Activated CD8-positive, alpha-beta T cell treated with anti-CD3 and anti-CD28 coated beads for 36 hours (primary cell): ENCODE measurements around the gene PRKN. TPM values are rescaled to one million over a fixed set of nuclear protein-coding genes. Genes with fewer than 3 reads are reported as not detected.

Source experiments
- ATAC-seq: fragments of 200-7000 bp; cut with Tn5 transposase; one replicate; pipeline ENCODE4 v1.10.0; 2021; ENCODE audit warnings: mild to moderate bottlenecking, moderate library complexity
- CTCF ChIA-PET: fragments of 350-600 bp; sonication (Branson Sonifier 250); formaldehyde crosslinking; loops from one replicate; lab custom pipeline; 2021; ENCODE audit warnings: antibody characterized with exemption; lab: Charles Lee
- POLR2A ChIA-PET: fragments of 350-600 bp; sonication (Branson Sonifier 250); formaldehyde crosslinking; loops from one replicate; lab custom pipeline; 2021; ENCODE audit warnings: antibody characterized with exemption; lab: Charles Lee
- DNase-seq: peaks from one replicate; pipeline ENCODE4 v3.0.0-alpha.2; 2020
- H3K27ac Mint-ChIP-seq: one replicate; pipeline ENCODE4 v1.8.0; 2021; ENCODE audit warnings: mild to moderate bottlenecking, mixed read lengths
- H3K27me3 Mint-ChIP-seq: one replicate; pipeline ENCODE4 v1.8.0; 2021; ENCODE audit warnings: mixed read lengths
- H3K36me3 Mint-ChIP-seq: one replicate; pipeline ENCODE4 v1.8.0; 2021; ENCODE audit warnings: low read depth, mixed read lengths
- H3K4me1 Mint-ChIP-seq: one replicate; pipeline ENCODE4 v1.8.0; 2021; ENCODE audit warnings: low read depth, mixed read lengths
- H3K4me3 Mint-ChIP-seq: one replicate; pipeline ENCODE4 v1.8.0; 2021; ENCODE audit warnings: mild to moderate bottlenecking, moderate library complexity, mixed read lengths
- H3K9me3 Mint-ChIP-seq: one replicate; pipeline ENCODE4 v1.8.0; 2021; ENCODE audit warnings: mixed read lengths
- intact Hi-C: fragments of 100-400 bp; cut with micrococcal nuclease; formaldehyde crosslinking; loops from one replicate; pipeline ENCODE4 v1.10.0; 2022
- total RNA-seq, 2 experiments: library from RNA; stranded (reverse); gene quantifications; one replicate each; pipeline ENCODE4 v1.2.3, GENCODE V29; 2021
- TF ChIP-seq, protein P1 (sequence below): fragments of 200-600 bp; IDR thresholded peaks from one replicate; pipeline ENCODE4 v1.8.0; 2022; ENCODE audit warnings: antibody characterized with exemption, mild to moderate bottlenecking

The PRKN gene
- total RNA-seq = 1 to 10 TPM; 1.2 to 1.4 TPM

DNA sequence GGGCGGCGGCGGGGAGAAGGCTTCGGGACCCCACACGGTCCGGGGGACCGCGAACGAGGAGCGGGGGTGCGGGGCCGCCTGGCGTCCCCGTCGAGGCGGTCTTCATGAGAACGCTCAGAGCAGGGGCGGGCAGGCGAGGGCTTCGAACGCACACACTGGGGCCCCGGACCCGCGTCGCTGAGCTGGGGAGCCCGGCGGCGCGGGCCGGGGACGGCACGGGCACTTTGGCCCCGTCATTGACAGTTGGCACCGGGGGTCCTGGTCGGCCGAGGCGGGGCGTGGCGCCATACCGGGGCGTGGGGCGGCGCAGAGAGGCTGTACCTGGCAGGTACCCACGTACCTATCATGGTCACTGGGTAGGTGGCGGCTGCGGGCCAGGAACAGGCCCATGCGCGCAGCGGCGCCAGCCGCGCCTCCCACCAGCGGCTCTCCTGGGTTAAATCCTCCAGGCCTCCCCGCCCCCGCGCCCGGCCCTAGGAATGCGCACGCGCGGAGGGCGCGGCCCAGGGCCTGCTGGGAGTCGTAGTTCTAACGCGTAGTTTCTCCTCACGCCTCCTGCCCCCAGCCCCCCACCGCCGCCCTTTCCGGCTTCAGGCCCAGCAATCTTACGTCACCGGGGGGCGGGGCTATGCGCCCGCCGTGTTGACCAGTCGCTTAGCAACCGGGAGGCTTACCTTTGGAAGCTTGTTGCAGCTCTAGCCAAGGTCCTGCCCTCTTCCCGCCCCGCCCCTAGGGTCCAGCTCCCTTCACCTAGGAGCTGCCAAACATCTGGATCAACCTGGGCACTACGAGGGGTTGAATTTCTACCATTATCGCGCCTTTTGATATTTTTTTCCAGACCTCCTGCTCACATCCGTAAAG is at the start of gene PRKN, which contains the start of gene PACRG:
Gene PRKN, minus strand, starts transcription at position 445 of the 861 bp plus-strand sequence.
Gene PACRG, plus strand, starts transcription at position 653 of the 861 bp plus-strand sequence.
- ChIA-PET POLR2A (no interaction called here), CTCF (no interaction called here)
- peak; percentile 98 for ATAC-seq
- Mint-ChIP-seq H3K9me3 (no peaks in the 10 kb centered on the region), H3K36me3 (no peaks in the 10 kb centered on the region), H3K27ac (peak within 1 kb of the TSS; percentile 89), H3K4me3 (peak within 1 kb of the TSS; percentile 86), H3K4me1 (peaks cover 12% of the 10 kb centered on the region), H3K27me3 (no peaks in the 10 kb centered on the region)
- TF ChIP-seq, protein P1, sequence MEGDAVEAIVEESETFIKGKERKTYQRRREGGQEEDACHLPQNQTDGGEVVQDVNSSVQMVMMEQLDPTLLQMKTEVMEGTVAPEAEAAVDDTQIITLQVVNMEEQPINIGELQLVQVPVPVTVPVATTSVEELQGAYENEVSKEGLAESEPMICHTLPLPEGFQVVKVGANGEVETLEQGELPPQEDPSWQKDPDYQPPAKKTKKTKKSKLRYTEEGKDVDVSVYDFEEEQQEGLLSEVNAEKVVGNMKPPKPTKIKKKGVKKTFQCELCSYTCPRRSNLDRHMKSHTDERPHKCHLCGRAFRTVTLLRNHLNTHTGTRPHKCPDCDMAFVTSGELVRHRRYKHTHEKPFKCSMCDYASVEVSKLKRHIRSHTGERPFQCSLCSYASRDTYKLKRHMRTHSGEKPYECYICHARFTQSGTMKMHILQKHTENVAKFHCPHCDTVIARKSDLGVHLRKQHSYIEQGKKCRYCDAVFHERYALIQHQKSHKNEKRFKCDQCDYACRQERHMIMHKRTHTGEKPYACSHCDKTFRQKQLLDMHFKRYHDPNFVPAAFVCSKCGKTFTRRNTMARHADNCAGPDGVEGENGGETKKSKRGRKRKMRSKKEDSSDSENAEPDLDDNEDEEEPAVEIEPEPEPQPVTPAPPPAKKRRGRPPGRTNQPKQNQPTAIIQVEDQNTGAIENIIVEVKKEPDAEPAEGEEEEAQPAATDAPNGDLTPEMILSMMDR = no peak
- DNase-seq = peak; percentile 98
- intact Hi-C loops = no loop called here

DNA sequence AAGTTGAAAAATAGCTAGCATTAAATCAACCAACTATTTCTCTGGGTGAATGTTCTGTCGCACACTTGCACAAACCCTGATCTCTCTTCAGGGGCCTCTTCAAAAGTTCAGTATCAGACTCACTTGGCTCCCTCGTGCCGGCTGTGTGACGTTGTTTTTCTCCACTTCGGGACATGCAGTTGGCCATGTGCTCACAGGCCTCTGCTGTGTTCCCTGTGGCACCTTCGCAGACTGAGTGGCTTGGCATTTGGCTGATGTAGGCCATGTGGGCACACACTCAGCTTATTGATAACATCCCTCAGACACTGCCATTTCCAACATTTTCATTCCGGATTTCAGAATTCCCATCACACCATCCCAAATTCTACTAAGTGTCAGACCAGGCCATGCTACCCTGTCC is 49.5 kb upstream of the PRKN start:
- peaks cover 3% of the 10 kb centered on the region for H3K36me3 Mint-ChIP-seq
- DNase-seq = no peak
- no peaks in the 10 kb centered on the region for H3K27me3 Mint-ChIP-seq
- CTCF ChIA-PET = no interaction called here
- ATAC-seq = no peak
- POLR2A ChIA-PET = no interaction called here
- no peaks in the 10 kb centered on the region for H3K4me1 Mint-ChIP-seq
- H3K4me3 Mint-ChIP-seq = no peak overlapping the region
- intact Hi-C loops = no loop called here
- H3K27ac Mint-ChIP-seq = no peak overlapping the region
- peaks cover 3% of the 10 kb centered on the region for H3K9me3 Mint-ChIP-seq
- TF ChIP-seq, protein P1 = no peak

- DNase-seq (no peak), ATAC-seq (no peak)
- no peak overlapping the region for H3K4me3 Mint-ChIP-seq
- H3K27ac Mint-ChIP-seq = no peak overlapping the region
- peaks cover 2% of the 10 kb centered on the region for H3K36me3 Mint-ChIP-seq
- H3K4me1 Mint-ChIP-seq = peaks cover under 1% of the 10 kb centered on the region
- intact Hi-C loops = no loop called here
- ChIA-PET CTCF (no interaction called here), POLR2A (no interaction called here)
- TF ChIP-seq, protein P1 = no peak
- no peaks in the 10 kb centered on the region for H3K9me3 Mint-ChIP-seq
- no peaks in the 10 kb centered on the region for H3K27me3 Mint-ChIP-seq
These were observed 46.4 kb upstream of the PRKN start for GRCh38 chr6:162773996-162774395.

GRCh38 chr6:162772466-162772865 is 44.9 kb upstream of the PRKN start:
- ChIA-PET POLR2A (no interaction called here), CTCF (no interaction called here)
- H3K36me3 Mint-ChIP-seq = no peaks in the 10 kb centered on the region
- H3K27me3 Mint-ChIP-seq = no peaks in the 10 kb centered on the region
- DNase-seq (no peak), ATAC-seq (no peak)
- no peak overlapping the region for H3K4me3 Mint-ChIP-seq
- TF ChIP-seq, protein P1 = no peak
- H3K9me3 Mint-ChIP-seq = no peaks in the 10 kb centered on the region
- peaks cover 3% of the 10 kb centered on the region for H3K4me1 Mint-ChIP-seq
- no peak overlapping the region for H3K27ac Mint-ChIP-seq
- intact Hi-C loops = no loop called here

GRCh38 chr6:162770955-162771354 is 43.4 kb upstream of the PRKN start:
- H3K27me3 Mint-ChIP-seq = no peaks in the 10 kb centered on the region
- ChIA-PET POLR2A (no interaction called here), CTCF (no interaction called here)
- peaks cover 3% of the 10 kb centered on the region for H3K4me1 Mint-ChIP-seq
- H3K9me3 Mint-ChIP-seq = no peaks in the 10 kb centered on the region
- no peak overlapping the region for H3K4me3 Mint-ChIP-seq
- H3K36me3 Mint-ChIP-seq = no peaks in the 10 kb centered on the region
- DNase-seq = no peak
- H3K27ac Mint-ChIP-seq = no peak overlapping the region
- intact Hi-C loops = no loop called here
- no peak for ATAC-seq
- TF ChIP-seq, protein P1 = no peak
